Right renal pelvis (tissue), 4 donors: ENCODE data around the gene TNS3. TPM values are rescaled to one million over a fixed set of nuclear protein-coding genes. Genes with fewer than 3 reads are reported as not detected.
A peak's percentile ranks its signal among the peaks of the same experiment; 100 is the strongest.

Source experiments
- DNase-seq, 4 donors: peaks; one replicate each; pipeline ENCODE4 v3.0.0-alpha.2; 2013; ENCODE audit warnings: low read depth in 4 of 4, low spot score in 3 of 4, missing footprints in 1 of 4
- polyA plus RNA-seq, 4 donors: library from polyadenylated mRNA; unstranded; fragments of 120-200 nt; gene quantifications; one replicate each; pipeline ENCODE4 v1.2.1, GENCODE V29; 2013; ENCODE audit not compliant: insufficient read length in 4 of 4

TNS3 gene
- polyA plus RNA-seq, 4 donors: 89.1 to 97.5 (median 91.1) TPM

GRCh38 chr7:47300472-47301104, 281.3 kb downstream of the TNS3 start:
- DNase-seq: no peak

- DNase-seq: no peak
Measured at GRCh38 chr7:47299496-47299895, 282.4 kb downstream of the TNS3 start.

- no peak for DNase-seq
Measured at GRCh38 chr7:47298636-47299035, 283.3 kb downstream of the TNS3 start.

GRCh38 chr7:47297120-47297519, 284.8 kb downstream of the TNS3 start:
- no peak for DNase-seq

GRCh38 chr7:47295606-47296005, 286.3 kb downstream of the TNS3 start:
- no peak for DNase-seq

- no peak for DNase-seq
Measured at GRCh38 chr7:47294556-47295222, 287.2 kb downstream of the TNS3 start.

- DNase-seq: no peak
Measured at GRCh38 chr7:47293884-47294555, 287.9 kb downstream of the TNS3 start.

- DNase-seq: no peak
Measured at GRCh38 chr7:47292832-47293309, 289.0 kb downstream of the TNS3 start.

GRCh38 chr7:47291461-47292081, 290.3 kb downstream of the TNS3 start:
- no peak for DNase-seq

GRCh38 chr7:47290867-47291266, 291.0 kb downstream of the TNS3 start:
- DNase-seq: no peak

GRCh38 chr7:47290466-47290865, 291.4 kb downstream of the TNS3 start:
- DNase-seq: no peak

GRCh38 chr7:47288060-47288459, 293.9 kb downstream of the TNS3 start:
- no peak for DNase-seq

GRCh38 chr7:47285860-47286491, 295.9 kb downstream of the TNS3 start:
- no peak for DNase-seq

- DNase-seq: no peak
Measured at GRCh38 chr7:47284691-47285635, 296.9 kb downstream of the TNS3 start.

GRCh38 chr7:47283497-47284131, 298.3 kb downstream of the TNS3 start:
- peak in 2 of 4 donors; percentile 18 to 22 for DNase-seq

GRCh38 chr7:47282790-47283496, 299.0 kb downstream of the TNS3 start:
- no peak for DNase-seq

- DNase-seq: no peak
Measured at GRCh38 chr7:47281966-47282643, 299.8 kb downstream of the TNS3 start.

GRCh38 chr7:47281161-47281560, 300.8 kb downstream of the TNS3 start:
- DNase-seq: no peak
